Breast epithelium (tissue), 3 donors: Measurements from ENCODE around the gene SMCO3.

Experiments used
- CTCF ChIP-seq, 3 donors: fragments of 450-650 bp; IDR thresholded peaks; one replicate each; pipeline ENCODE4 v1.5.1; 2016 to 2017; ENCODE audit warnings: antibody characterized with exemption in 3 of 3, mild to moderate bottlenecking in 3 of 3, moderate library complexity in 3 of 3
- POLR2A ChIP-seq: fragments of 450-650 bp; IDR thresholded peaks from one replicate; pipeline ENCODE4 v1.6.1; 2016; ENCODE audit warnings: antibody characterized with exemption, mild to moderate bottlenecking, moderate library complexity
- POLR2AphosphoS5 ChIP-seq, 3 donors: sonication (generic); formaldehyde crosslinking; IDR thresholded peaks; one replicate each; pipeline ENCODE4 v1.6.1; 2017; ENCODE audit warnings: antibody characterized with exemption in 3 of 3

GRCh38 chr12:14771651-14772137, 42.3 kb downstream of the SMCO3 start:
- no peak for TF ChIP-seq CTCF (IDR thresholded peaks at IDR 0.05)
- TF ChIP-seq POLR2A: no peak
- no peak for TF ChIP-seq POLR2AphosphoS5 (IDR thresholded peaks at IDR 0.05)
